ENCODE results near the gene THAP7.

GRCh38 chr22:20956258-20957101 lies 45.4 kb downstream of the THAP7 start:
- no peak for TF ChIP-seq CTCF (IDR thresholded peaks at IDR 0.05)
- TF ChIP-seq EZH2 (IDR thresholded peaks at IDR 0.05; ENCODE audit: borderline replicate concordance, insufficient read depth, low read depth, low read length, poor library complexity, severe bottlenecking) = no peak
